HepG2 (cell line): ENCODE data around the gene CTDSPL2. TPM values are rescaled to one million over a fixed set of nuclear protein-coding genes. Genes with fewer than 3 reads are reported as not detected.

Experiments used
- HOMEZ ChIP-seq: IDR thresholded peaks from 2 replicates; pipeline ENCODE4 v1.6.1; 2016; ENCODE audit warnings: low read depth
- IRF1 ChIP-seq: sonication (generic); formaldehyde crosslinking; IDR thresholded peaks from 2 replicates; pipeline ENCODE4 v1.4.0; 2020; ENCODE audit warnings: low read depth, mild to moderate bottlenecking, missing genetic modification reagents
- MZF1 ChIP-seq: sonication (generic); formaldehyde crosslinking; IDR thresholded peaks from 2 replicates; pipeline ENCODE4 v1.8.1; 2023; ENCODE audit warnings: mild to moderate bottlenecking, missing genetic modification reagents, borderline replicate concordance
- NFKB2 ChIP-seq: sonication (generic); formaldehyde crosslinking; IDR thresholded peaks from 2 replicates; pipeline ENCODE4 v1.4.0; 2020; ENCODE audit warnings: missing genetic modification reagents, borderline replicate concordance
- NFYB ChIP-seq: sonication (generic); formaldehyde crosslinking; IDR thresholded peaks from 2 replicates; pipeline ENCODE4 v1.4.0; 2020; ENCODE audit warnings: missing genetic modification reagents
- PITX1 ChIP-seq: sonication (generic); formaldehyde crosslinking; IDR thresholded peaks from 2 replicates; pipeline ENCODE4 v1.5.1; 2020; ENCODE audit warnings: mild to moderate bottlenecking, missing genetic modification reagents
- RARG ChIP-seq: sonication (generic); formaldehyde crosslinking; IDR thresholded peaks from 2 replicates; pipeline ENCODE4 v1.4.0; 2020; ENCODE audit warnings: low read depth, mild to moderate bottlenecking, missing genetic modification reagents
- RFX3 ChIP-seq: IDR thresholded peaks from 2 replicates; pipeline ENCODE4 v1.6.1; 2016; ENCODE audit warnings: missing biosample characterization, missing genetic modification reagents
- SP2 ChIP-seq: sonication (generic); formaldehyde crosslinking; IDR thresholded peaks from 2 replicates; pipeline ENCODE4 v1.5.1; 2020; ENCODE audit warnings: mild to moderate bottlenecking, missing genetic modification reagents
- TARDBP ChIP-seq: sonication (generic); formaldehyde crosslinking; IDR thresholded peaks from 2 replicates; pipeline ENCODE4 v1.8.0; 2022; ENCODE audit warnings: mild to moderate bottlenecking, missing genetic modification reagents
- ZBTB2 ChIP-seq: sonication (generic); formaldehyde crosslinking; IDR thresholded peaks from 2 replicates; pipeline ENCODE4 v1.8.0; 2022; ENCODE audit warnings: low read depth, missing genetic modification reagents
- ZBTB40 ChIP-seq, 2 experiments: fragments of 450-650 bp in 1 of 2; sonication (generic) in 1 of 2; formaldehyde crosslinking in 1 of 2; IDR thresholded peaks; 2 replicates each; pipeline versions ENCODE4 v1.6.1 to v1.8.0; 2016 to 2022; ENCODE audit warnings: antibody characterized with exemption in 1 of 2, mild to moderate bottlenecking in 1 of 2, missing genetic modification reagents in 1 of 2
- ZNF414 ChIP-seq: sonication (generic); formaldehyde crosslinking; IDR thresholded peaks from 2 replicates; pipeline ENCODE4 v1.5.0; 2020; ENCODE audit warnings: missing genetic modification reagents
- polyA plus RNA-seq, 8 experiments: library from polyadenylated mRNA; depleted of rRNA in 3 of 8; stranded (reverse) in 7 of 8; unstranded in 1 of 8; fragments of >200 nt; fragmentation: Illumina TruSeq in 4 of 8; extraction: Trizol in 4 of 8; gene quantifications; 2 replicates each; pipeline versions ENCODE4 v1.2.1 to v1.2.3, GENCODE V29; 2011 to 2016; ENCODE audit warnings: low read depth in 4 of 8, missing spikeins in 1 of 8, mixed read lengths in 1 of 8; ENCODE audit not compliant: insufficient read depth in 1 of 8
- total RNA-seq, 5 experiments: library from RNA; depleted of rRNA; stranded (reverse); fragments of >200 nt; fragmentation: Illumina TruSeq; extraction: Trizol; gene quantifications; 2 replicates each; pipeline ENCODE4 v1.2.3, GENCODE V29; 2016; ENCODE audit warnings: low read depth in 1 of 5

CTDSPL2 gene
- total and polyA plus RNA-seq, 2 of the 13 experiments (the other 11 are each of a cell fraction or from before 2014, with no cell fraction given): 37.4 to 56.2 TPM

GRCh38 chr15:44426975-44427755 is at the start of gene CTDSPL2 (continued):
- peak; percentile 53; the same call in 1 of the 2 replicates for TF ChIP-seq HOMEZ (CRISPR knock-in tag)
- TF ChIP-seq ZNF414: peak; percentile 38; the same call in 1 of the 2 replicates
- 0 out of 2 replicates have a peak, but pooled peaks have one; percentile 61 for TF ChIP-seq NFKB2 (CRISPR knock-in tag)
- TF ChIP-seq MZF1 (CRISPR knock-in tag): no peak
- no peak for TF ChIP-seq ZBTB40 (IDR thresholded peaks at IDR 0.05)
- TF ChIP-seq ZBTB40 (CRISPR knock-in tag; IDR thresholded peaks at IDR 0.05): peak; percentile 60; the same call in 1 of the 2 replicates
- no peak for TF ChIP-seq RARG (CRISPR knock-in tag)
- peak; percentile 58 for TF ChIP-seq NFYB (CRISPR knock-in tag)
- TF ChIP-seq RFX3 (CRISPR knock-in tag): no peak
- peak; percentile 12 for TF ChIP-seq PITX1 (CRISPR knock-in tag)
- peak; percentile 56; the same call in 1 of the 2 replicates for TF ChIP-seq TARDBP (CRISPR knock-in tag)
- peak; percentile 92 for TF ChIP-seq ZBTB2 (CRISPR knock-in tag)
- TF ChIP-seq IRF1: no peak
- peak; percentile 85 for TF ChIP-seq SP2
